Esophagus squamous epithelium (tissue), 4 donors: ENCODE results near the gene FHIT.

ENCODE experiments used
- POLR2A ChIP-seq, 4 donors: fragments of 450-650 bp; IDR thresholded peaks; one replicate each; pipeline ENCODE4 v1.6.1; 2017; ENCODE audit warnings: antibody characterized with exemption in 4 of 4, mild to moderate bottlenecking in 4 of 4, moderate library complexity in 3 of 4
- TF ChIP-seq, protein P1 (sequence below), 6 experiments: fragments of 450-650 bp in 4 of 6; fragments of 200-600 bp in 2 of 6; sonication (generic) in 2 of 6; IDR thresholded peaks; one replicate each; pipeline ENCODE4 v1.5.1; 2016 to 2019; ENCODE audit warnings: antibody characterized with exemption in 6 of 6, mild to moderate bottlenecking in 4 of 6, moderate library complexity in 4 of 6

DNA sequence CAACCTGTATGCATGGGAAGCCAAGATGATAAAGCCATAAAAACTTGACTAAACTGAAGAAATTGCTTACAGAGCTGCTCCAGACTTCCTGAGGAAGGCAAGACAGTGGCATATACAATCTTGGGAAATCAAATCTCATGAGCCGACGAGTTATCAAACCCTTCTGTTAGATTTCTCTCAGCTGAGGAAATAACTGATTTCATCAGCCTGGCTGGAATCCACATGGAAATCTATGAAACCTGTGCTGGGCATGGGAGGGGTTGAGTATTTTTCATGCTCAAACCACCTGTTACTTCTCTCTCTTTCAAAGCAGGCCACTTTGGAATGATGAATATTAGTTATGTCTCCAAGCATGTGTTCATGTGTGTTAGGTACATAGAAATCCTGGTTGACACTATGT is 727.7 kb downstream of the FHIT start:
- TF ChIP-seq, protein P1, sequence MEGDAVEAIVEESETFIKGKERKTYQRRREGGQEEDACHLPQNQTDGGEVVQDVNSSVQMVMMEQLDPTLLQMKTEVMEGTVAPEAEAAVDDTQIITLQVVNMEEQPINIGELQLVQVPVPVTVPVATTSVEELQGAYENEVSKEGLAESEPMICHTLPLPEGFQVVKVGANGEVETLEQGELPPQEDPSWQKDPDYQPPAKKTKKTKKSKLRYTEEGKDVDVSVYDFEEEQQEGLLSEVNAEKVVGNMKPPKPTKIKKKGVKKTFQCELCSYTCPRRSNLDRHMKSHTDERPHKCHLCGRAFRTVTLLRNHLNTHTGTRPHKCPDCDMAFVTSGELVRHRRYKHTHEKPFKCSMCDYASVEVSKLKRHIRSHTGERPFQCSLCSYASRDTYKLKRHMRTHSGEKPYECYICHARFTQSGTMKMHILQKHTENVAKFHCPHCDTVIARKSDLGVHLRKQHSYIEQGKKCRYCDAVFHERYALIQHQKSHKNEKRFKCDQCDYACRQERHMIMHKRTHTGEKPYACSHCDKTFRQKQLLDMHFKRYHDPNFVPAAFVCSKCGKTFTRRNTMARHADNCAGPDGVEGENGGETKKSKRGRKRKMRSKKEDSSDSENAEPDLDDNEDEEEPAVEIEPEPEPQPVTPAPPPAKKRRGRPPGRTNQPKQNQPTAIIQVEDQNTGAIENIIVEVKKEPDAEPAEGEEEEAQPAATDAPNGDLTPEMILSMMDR (IDR thresholded peaks at IDR 0.05), result no peak
- TF ChIP-seq POLR2A (IDR thresholded peaks at IDR 0.05), result no peak
